Gastroesophageal sphincter (tissue), 3 donors: Measurements from ENCODE around the gene NRF1.

ENCODE experiments used
- CTCF ChIP-seq, 4 experiments: fragments of 200-600 bp in 2 of 4; fragments of 450-650 bp in 2 of 4; sonication (generic) in 1 of 4; IDR thresholded peaks; one replicate each; pipeline ENCODE4 v1.5.1; 2017 to 2019; ENCODE audit warnings: antibody characterized with exemption in 4 of 4, mild to moderate bottlenecking in 2 of 4, moderate library complexity in 2 of 4
- POLR2A ChIP-seq, 2 donors: fragments of 450-650 bp; IDR thresholded peaks; one replicate each; pipeline ENCODE4 v1.6.1; 2017; ENCODE audit warnings: antibody characterized with exemption in 2 of 2, mild to moderate bottlenecking in 2 of 2, moderate library complexity in 1 of 2
- POLR2AphosphoS5 ChIP-seq: sonication (generic); formaldehyde crosslinking; IDR thresholded peaks from one replicate; pipeline ENCODE4 v1.6.1; 2017; ENCODE audit warnings: antibody characterized with exemption

GRCh38 chr7:129713544-129713943 is 102.0 kb downstream of the NRF1 start:
- TF ChIP-seq POLR2AphosphoS5: no peak
- TF ChIP-seq CTCF (IDR thresholded peaks at IDR 0.05): no peak
- no peak for TF ChIP-seq POLR2A (IDR thresholded peaks at IDR 0.05)
